ENCODE results near the gene GIT1.
"Not testable (repeated sequence)": the region's sequence is repeated elsewhere in the genome, so short reads cannot be mapped to it uniquely, and the experiment has no call there.

GIT1 gene

GRCh38 chr17:29565643-29566472, 23.6 kb downstream of the GIT1 start:
- peak; percentile 77 for DNase-seq

GRCh38 chr17:29563816-29564215, 25.6 kb downstream of the GIT1 start:
- DNase-seq: no peak

DNA sequence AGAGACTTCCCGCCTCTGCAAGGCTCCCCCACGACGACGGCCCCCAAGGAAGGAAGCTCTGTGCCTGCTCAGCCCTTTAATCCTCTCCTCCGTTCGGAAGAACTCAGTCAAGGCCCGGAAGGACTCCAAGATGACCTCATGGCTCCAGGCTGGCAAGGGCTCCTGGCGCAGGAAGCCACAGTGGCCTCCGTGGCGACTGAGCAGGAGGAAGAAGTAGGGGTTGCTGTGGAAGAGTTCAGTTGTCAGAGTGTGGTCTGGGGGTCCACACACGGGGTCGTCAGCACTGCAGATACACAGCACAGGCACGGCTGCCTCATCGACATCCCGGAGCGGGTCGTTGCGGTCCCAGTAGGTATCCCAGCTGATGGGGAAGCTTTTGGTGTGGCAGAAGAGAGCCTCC, 26.8 kb downstream of the GIT1 start:
- no peak for DNase-seq

DNA sequence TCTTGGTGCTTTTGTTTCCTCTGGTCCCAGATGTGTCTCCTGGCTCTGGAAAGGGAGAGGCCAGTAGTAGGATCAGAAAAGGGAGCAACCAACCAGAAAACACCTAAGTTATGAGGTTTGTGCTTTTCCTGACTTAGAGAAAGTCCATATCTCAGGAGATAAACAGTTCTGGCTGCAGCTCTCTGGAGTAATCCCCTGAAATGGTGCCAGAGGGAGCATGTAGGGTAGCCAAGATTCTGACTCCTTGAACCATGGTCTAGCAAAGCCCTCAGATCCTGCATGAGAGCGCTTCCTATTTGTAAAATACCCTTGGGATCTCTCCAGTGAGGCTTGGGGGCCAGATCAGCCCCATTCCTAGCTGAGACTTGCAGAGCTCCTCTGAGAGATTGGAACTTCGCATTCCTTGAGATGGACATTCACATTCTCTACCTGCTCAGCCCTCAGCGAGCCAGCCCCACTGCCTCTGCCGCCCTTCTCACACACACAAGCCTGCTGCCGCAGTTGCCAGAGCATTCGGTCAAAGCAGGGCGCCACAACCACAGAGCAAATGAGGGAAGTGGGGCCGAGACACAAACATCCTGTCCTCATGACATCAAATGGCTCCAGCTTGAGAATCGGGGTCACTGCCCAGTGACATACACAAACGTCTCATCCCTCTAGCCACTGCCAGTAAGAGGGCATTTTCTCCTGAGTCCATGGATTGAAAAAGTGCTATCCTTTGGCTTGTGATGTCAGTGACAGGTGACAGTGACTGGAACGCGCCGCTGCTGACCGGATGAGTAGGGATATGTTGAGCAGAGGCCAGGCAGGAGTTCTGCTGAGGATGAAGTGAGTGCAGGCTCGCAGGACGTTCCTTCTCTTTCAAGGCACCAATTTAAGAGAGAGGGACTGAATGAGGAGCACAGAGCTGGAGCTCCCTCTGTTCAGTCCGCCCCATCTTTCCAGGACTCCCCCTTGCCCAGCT, 27.6 kb downstream of the GIT1 start:
- DNase-seq: peak; percentile 74

GRCh38 chr17:29560316-29560715, 29.1 kb downstream of the GIT1 start:
- DNase-seq: peak; percentile 58

GRCh38 chr17:29559640-29560039, 29.8 kb downstream of the GIT1 start:
- DNase-seq: no peak

DNA sequence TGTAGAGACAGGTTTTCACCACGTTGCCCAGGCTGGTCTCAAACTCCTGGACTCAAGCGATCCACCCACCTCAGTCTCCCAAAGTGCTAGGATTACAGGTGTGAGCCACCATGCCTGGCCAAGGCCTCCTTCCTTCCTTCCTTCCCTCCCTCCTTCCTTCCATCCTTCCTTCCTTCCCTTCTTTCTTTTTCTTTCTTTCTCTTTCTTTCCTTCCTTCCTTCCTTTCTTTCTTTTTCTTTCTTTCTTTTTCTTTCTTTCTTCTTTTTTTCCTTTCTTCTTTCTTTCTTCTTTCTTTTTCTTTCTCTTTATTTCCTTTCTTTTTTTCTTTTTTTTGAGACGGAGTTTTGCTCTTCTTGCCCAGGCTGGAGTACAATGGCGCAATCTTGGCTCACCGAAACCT, 31.3 kb downstream of the GIT1 start:
- not testable (repeated sequence) for DNase-seq

DNA sequence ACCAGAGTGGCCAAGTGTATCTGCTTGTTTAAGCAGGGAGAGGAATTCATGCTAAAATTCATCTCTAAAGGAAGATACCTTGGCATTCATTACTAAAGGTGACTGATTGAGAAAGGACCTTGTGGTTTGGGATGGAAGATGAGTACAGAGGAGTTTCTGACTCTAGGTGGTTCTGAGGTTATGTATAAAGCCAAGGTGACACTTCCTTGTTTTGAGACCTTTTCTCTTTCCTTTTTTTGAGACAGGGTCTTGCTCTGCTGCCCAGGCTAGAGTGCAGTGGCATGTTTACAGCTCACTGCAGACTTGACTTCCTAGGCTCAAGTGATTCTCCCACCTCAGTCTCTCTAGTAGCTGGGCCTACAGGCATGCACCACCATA, 31.7 kb downstream of the GIT1 start:
- DNase-seq: no peak

DNA sequence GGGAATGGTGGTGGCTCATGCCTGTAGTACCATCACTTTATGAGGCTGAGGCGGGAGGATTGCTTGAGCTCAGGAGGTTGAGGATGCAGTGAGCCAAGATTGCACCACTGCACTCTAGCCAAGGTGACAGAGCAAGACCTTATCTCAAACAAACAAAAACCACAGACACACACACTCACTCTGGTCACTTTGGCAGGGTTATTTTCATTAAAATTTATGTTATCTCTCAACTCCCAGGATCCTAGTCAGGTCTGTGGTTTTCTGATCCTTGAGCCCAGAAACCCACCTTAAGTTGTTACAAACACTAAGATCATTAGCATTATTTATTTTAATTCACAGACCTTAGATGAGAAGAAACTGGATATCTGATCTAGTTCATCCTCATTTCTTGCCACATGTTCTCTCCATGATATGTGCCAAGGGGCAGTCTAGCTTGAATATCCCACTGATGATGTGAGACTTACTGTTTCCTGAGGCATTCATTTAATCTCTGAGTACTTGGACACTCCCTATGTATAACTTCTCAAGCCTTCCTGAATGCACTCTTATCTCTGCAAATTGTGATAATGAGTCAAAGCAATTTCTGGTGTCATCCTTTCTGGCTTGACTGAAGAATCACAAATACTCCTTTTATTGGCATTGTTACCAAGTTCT, 32.2 kb downstream of the GIT1 start:
- peak; percentile 76 for DNase-seq

GRCh38 chr17:29555840-29556239, 33.6 kb downstream of the GIT1 start:
- DNase-seq: no peak

DNA sequence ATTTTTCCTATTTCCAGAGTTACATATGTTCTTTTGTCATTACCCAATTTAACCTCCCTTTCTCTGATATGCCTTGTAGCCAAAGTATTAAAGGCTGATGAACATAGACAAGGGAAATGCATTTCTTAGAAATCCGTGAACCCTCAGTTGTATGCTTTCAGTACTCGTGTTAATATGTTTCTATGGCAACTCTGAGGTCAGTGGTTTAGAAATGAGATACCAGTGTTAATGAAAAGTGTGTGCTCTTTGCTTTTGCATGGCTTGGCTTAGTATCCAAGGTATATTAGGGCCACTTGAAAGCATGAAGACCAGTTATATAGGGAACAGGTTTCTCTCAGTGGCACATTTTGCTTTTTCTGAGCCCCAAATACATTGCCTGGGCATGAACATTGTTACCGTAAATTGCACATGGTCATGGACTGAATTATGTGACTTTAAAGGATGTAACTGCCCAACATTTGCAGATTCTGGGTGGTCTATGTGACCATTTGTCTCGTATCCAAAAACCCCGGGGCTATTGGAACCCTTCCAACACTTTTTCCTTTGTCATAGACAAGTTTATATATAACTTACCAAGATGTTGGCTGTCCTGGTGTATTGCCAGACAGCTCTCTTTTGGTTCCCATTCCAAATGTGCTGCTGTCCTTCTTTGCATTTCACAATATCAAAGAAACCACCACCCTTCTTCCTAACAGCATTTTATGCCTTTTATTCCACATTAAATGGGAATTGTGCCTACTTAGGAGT, 40.1 kb downstream of the GIT1 start:
- DNase-seq: peak; percentile 67

- DNase-seq: no peak
These were observed 42.6 kb downstream of the GIT1 start for GRCh38 chr17:29546830-29547229.

DNA sequence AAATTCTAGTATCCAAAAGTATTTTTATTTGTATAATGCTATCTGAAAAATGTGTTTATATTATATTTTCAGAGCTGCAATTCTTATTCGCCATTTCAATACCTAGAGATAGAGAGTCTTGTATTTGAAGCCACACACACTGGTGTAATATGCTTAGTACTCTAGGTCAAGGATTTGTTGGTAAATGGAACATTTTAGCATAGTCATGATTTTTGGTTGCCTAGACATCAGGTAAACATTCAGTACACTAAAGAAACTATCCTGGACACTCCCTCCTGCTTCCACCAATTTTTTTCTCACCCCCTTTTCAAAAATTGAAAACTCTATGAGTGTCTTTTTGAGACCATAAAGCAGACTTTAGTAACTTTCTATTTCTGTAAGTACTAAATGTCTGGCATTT, 43.4 kb downstream of the GIT1 start:
- DNase-seq: no peak

GRCh38 chr17:29544066-29544465, 45.4 kb downstream of the GIT1 start:
- no peak for DNase-seq

DNA sequence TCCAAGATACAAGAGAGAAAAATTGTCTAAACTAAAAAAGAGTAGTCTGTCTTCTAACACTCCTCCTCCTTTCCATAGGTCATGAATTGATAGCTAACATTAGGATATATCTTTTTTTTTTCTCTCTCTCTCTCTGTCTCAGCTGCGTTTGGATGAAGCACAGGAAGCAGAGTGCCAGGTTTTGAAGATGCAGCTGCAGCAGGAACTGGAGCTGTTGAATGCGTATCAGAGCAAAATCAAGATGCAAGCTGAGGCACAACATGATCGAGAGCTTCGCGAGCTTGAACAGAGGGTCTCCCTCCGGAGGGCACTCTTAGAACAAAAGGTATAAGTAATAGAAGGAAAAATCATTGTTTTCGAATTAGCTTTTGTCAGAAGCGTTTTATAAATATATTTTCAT, 55.5 kb downstream of the GIT1 start:
- no peak for DNase-seq

DNA sequence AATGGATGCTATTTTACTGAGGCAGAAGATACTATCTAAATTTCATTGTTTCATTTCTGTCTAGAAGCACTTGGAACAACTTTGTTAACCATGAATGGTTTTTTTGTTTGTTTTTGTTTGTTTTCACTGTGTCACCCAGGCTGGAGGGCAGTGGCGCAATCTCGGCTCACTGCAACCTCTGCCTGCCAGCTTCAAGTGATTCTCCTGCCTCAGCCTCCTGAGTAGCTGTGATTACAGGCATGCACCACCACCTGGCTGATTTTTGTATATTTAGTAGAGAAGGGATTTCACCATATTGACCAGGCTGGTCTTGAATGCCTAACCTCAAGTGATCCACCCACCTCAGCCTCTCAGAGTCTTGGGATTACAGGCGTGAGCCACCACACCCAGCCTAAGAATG, 63.1 kb downstream of the GIT1 start:
- no peak for DNase-seq

DNA sequence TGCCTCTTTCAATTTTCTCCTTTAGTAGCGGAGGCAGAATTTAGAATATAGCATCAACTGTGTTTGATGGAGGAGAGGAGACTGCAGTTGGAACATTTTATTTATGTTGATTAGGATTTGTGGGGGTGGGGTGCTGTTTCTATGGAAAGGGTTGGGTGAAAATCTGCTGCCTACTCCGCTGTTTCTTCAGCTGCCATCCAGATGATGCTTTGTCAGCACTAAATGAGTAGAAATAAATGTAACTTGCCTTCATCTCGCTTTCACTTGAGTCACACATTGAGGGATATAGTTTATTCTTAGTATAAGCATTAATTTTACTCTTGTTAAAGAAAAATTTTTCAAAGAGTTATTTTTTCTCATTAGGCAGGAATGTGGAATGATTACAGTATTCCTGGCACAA, 64.8 kb downstream of the GIT1 start:
- no peak for DNase-seq
